A549 treated with DMSO at 1 μM for 4 hours (cell line): Measurements from ENCODE around the gene PCDH1. TPM values are rescaled to one million over a fixed set of nuclear protein-coding genes. Genes with fewer than 3 reads are reported as not detected.

ENCODE experiments used
- total RNA-seq: library from RNA; stranded (reverse); fragments of 200-300 nt; extraction: Qiagen RNA extraction; gene quantifications from 5 replicates; pipeline ENCODE4 v1.2.3, GENCODE V29; 2022; ENCODE audit warnings: low read depth

The PCDH1 gene
- total RNA-seq = 1.5 to 2.4 TPM (median 2.1 TPM) in 5 replicates

DNA sequence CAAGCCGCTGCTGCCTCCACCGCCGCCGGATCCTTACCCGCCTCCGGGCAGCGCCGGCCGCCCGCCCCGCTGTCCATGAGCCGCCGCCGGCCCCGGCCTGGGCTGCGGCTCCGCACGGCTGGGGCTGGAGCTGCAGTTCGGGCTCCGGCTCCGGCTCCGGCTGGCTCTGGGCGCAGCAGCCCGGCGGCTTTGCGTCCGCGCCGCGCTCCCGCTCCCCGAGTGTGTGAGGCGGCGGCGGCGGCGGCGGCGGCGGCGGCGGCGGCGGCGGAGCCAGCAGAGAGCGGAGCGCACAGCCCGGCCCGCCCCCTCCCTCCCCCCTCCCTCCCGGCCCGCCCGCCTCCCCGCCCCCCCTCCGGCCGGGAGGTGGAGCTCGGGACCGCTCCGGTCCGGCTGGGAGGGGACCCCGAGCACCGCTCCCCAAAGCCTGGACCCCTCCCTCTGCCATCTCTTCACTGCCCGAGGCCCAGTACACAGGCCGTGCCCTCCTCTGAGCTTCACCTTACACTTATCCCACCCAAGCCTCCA lies at the start of gene PCDH1:
Gene PCDH1 (minus strand): TSS at position 225 of the 525 bp plus-strand sequence. CDS start 148 bp downstream, at position 77.

DNA sequence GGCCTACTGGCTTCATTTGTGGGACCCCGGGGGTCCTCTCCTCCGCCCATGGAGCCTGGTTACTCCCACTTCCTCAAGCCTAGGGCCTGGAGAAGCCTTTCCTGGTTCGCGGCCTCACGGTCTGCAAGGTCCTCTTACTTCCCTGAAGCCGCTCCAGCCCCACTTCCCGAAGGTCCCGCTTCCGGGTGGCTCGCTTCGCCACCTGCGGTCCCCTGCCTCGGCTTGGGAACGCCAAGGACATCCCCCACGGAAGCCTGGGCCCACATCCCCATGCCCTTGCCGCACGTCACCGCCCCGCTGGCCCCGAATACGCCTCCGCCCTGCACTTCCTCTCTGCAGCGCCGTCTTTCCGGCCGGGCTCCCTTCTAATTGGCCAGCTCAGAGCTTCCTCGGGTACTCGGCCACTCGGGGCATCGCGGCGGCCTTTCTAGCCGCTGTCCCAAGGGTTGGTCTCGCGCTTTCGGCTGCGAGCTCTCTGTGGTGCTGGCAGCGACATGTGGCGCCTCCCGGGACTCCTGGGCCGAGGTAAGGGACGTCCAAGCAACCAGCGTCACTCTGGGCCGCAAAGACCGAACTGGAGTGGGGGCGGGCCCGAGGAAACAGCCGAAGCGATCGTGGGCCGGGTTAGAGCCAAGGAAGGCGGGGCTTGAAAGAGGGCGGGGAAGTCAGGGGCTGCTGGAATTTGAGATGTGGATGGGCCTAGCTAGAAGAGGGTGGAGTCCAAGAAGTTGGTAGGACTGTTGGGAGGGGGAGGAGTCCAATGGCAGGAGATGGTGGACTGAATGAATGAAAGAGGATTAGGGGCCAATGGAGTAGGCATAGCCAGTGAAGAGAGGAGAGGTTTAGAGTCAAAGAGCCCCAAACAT lies 45.5 kb upstream of the PCDH1 start, which contains the start of gene DELE1:
Gene DELE1 (plus strand): TSS at position 424 of the 866 bp plus-strand sequence. CDS start 71 bp downstream, at position 495.

Other genes starting within 250 kb of the PCDH1 start
- gene HDAC3, start 241.6 kb downstream of the PCDH1 start, total RNA-seq = 44.8 to 53.9 TPM (median 50.6 TPM) in 5 replicates
- gene RELL2, start 241.4 kb downstream of the PCDH1 start, total RNA-seq = 3.5 to 5.7 TPM (median 4.0 TPM) in 5 replicates
- 7.7 to 11.9 TPM (median 9.8 TPM) in 5 replicates for gene FCHSD1, start 227.0 kb downstream of the PCDH1 start, total RNA-seq
- 3.6 to 6.0 TPM (median 4.8 TPM) in 5 replicates for gene ARAP3, start 196.2 kb downstream of the PCDH1 start, total RNA-seq
- gene DELE1, start 45.5 kb upstream of the PCDH1 start, total RNA-seq = 45.8 to 63.1 TPM (median 53.1 TPM) in 5 replicates
- gene PCDH12, start 79.8 kb upstream of the PCDH1 start, total RNA-seq = 0.06 to 0.09 TPM (median 0.09 TPM) in 3 of 5 replicates, not detected in the others
- 44.4 to 58.2 TPM (median 50.9 TPM) in 5 replicates for gene RNF14, start 90.7 kb upstream of the PCDH1 start, total RNA-seq
- 66.3 to 87.4 TPM (median 72.2 TPM) in 5 replicates for gene GNPDA1, start 134.6 kb upstream of the PCDH1 start, total RNA-seq
- gene NDFIP1, start 230.4 kb upstream of the PCDH1 start, total RNA-seq = 44.3 to 60.6 TPM (median 51.9 TPM) in 5 replicates